Pancreas (tissue), 10 donors: ENCODE results near the gene GNAQ. TPM values are rescaled to one million over a fixed set of nuclear protein-coding genes. Genes with fewer than 3 reads are reported as not detected.
A peak's percentile ranks its signal among the peaks of the same experiment; 100 is the strongest.

Experiments
- ATAC-seq, 4 donors: fragments of 200-7000 bp; cut with Tn5 transposase; one replicate each; pipeline versions ENCODE4 v1.8.0 to v1.9.1; 2020; ENCODE audit warnings: mild to moderate bottlenecking in 4 of 4, moderate library complexity in 4 of 4
- DNase-seq, 6 donors: peaks; one replicate each; pipeline ENCODE4 v3.0.0-alpha.2; 2020
- FAIRE-seq: peaks from 2 replicates; lab custom pipeline; 2012; peaks lifted over from hg19 to GRCh38; lab: Jason Lieb, UNC
- H3K27ac ChIP-seq, 4 donors: fragments of 200-600 bp; sonication (generic); 1 replicate in 3 of 4; 2 replicates in 1 of 4; pipeline versions ENCODE4 v1.5.0 to v1.8.0; 2020
- H3K27me3 ChIP-seq, 4 donors: fragments of 200-600 bp; one replicate each; pipeline ENCODE4 v1.8.0; 2021
- H3K36me3 ChIP-seq, 3 donors: fragments of 200-600 bp; sonication (generic) in 1 of 3; one replicate each; pipeline versions ENCODE4 v1.5.0 to v1.8.0; 2020 to 2021
- H3K4me1 ChIP-seq, 3 donors: fragments of 200-600 bp; one replicate each; pipeline ENCODE4 v1.8.0; 2021
- H3K4me3 ChIP-seq, 4 donors: fragments of 200-600 bp; sonication (generic) in 2 of 4; one replicate each; pipeline versions ENCODE4 v1.5.0 to v1.8.0; 2020 to 2021
- H3K9me3 ChIP-seq, 4 donors: fragments of 200-600 bp; one replicate each; pipeline ENCODE4 v1.8.0; 2021
- whole genome bisulfite sequencing, 2 donors: extraction: QIAGEN DNeasy Blood & Tissue Kit; methylation state at CpG; one replicate each; pipeline ENCODE4 v1.1.7; 2013; 5-methylcytosine and 5-hydroxymethylcytosine counted together
- intact Hi-C, 3 donors: fragments of 100-400 bp; cut with DNase I; formaldehyde crosslinking; loops; one replicate each; pipeline versions ENCODE4 v1.11.1 to v1.14.2; 2022
- polyA plus RNA-seq, 2 donors: library from polyadenylated mRNA; stranded (reverse); fragments of 200-250 nt; gene quantifications; one replicate each; pipeline ENCODE4 v1.2.3, GENCODE V29; 2013
- total RNA-seq, 6 donors: library from RNA; stranded (reverse); fragmentation: NEBNext Ultra II Directional in 4 of 6; extraction: Animal tissue kit (Norgen Biotek cat#: 25700) in 4 of 6; gene quantifications; one replicate each; pipeline versions ENCODE4 v1.2.1 to v1.2.4, GENCODE V29; 2021 to 2023
- TF ChIP-seq, protein P1 (sequence below), 4 donors: fragments of 200-600 bp; sonication (generic) in 3 of 4; IDR thresholded peaks; one replicate each; pipeline versions ENCODE4 v1.5.0 to v1.8.0; 2021; ENCODE audit warnings: antibody characterized with exemption in 4 of 4
- donor health status: healthy with polysubstance abuse.
- donor health status: DM: no; HTN: no; CAD: no; lungs with moderate emphysema.
- donor health status: DM: no; HTN: no; CAD: no.
- donor health status: control.
- donor health status: control.
- donor health status: Bipolar disorder and iron deficiency.
- donor health status: DM: yes; HTN: yes; CAD: no.
- donor health status: DM: no; HTN: no; CAD: no.
- donor health status: DM: no; HTN: no; CAD: no.
- donor health status: DM: yes; HTN: yes; CAD: no.

GNAQ gene
- total and polyA plus RNA-seq, 8 donors, result 6.7 to 33.8 (median 18.2) TPM

- no peaks in the 10 kb centered on the region for H3K36me3 ChIP-seq
- no peak overlapping the region for H3K4me3 ChIP-seq
- no peaks in the 10 kb centered on the region for H3K9me3 ChIP-seq
- TF ChIP-seq, protein P1, sequence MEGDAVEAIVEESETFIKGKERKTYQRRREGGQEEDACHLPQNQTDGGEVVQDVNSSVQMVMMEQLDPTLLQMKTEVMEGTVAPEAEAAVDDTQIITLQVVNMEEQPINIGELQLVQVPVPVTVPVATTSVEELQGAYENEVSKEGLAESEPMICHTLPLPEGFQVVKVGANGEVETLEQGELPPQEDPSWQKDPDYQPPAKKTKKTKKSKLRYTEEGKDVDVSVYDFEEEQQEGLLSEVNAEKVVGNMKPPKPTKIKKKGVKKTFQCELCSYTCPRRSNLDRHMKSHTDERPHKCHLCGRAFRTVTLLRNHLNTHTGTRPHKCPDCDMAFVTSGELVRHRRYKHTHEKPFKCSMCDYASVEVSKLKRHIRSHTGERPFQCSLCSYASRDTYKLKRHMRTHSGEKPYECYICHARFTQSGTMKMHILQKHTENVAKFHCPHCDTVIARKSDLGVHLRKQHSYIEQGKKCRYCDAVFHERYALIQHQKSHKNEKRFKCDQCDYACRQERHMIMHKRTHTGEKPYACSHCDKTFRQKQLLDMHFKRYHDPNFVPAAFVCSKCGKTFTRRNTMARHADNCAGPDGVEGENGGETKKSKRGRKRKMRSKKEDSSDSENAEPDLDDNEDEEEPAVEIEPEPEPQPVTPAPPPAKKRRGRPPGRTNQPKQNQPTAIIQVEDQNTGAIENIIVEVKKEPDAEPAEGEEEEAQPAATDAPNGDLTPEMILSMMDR (IDR thresholded peaks at IDR 0.05), result no peak
- no peak overlapping the region for H3K27ac ChIP-seq
- intact Hi-C loops, result no loop called here
- FAIRE-seq (no peak), ATAC-seq (no peak), DNase-seq (no peak)
- peaks cover 9 to 46% (median 35%) of the 10 kb centered on the region in 3 donors for H3K4me1 ChIP-seq
- WGBS, 2 donors, result 12 to 20% methylated on average over 1 of the region's 1 CpG
- H3K27me3 ChIP-seq, result no peaks in the 10 kb centered on the region
Observed at GRCh38 chr9:77988630-77989029, 43.0 kb downstream of the GNAQ start.

GRCh38 chr9:77987880-77988525 is 43.6 kb downstream of the GNAQ start:
- Histone ChIP-seq H3K36me3 (no peaks in the 10 kb centered on the region), H3K27ac (peak overlapping the region in 1 of 4 donors; percentile 33), H3K4me1 (peaks cover 9 to 46% (median 35%) of the 10 kb centered on the region in 3 donors), H3K27me3 (no peaks in the 10 kb centered on the region), H3K4me3 (no peak overlapping the region), H3K9me3 (no peaks in the 10 kb centered on the region)
- peak; percentile 12 to 49 (median 20) for ATAC-seq
- intact Hi-C loops, result no loop called here
- FAIRE-seq, result no peak
- 67 to 70% methylated on average over 5 of the region's 5 CpGs for WGBS, 2 donors
- TF ChIP-seq, protein P1 (IDR thresholded peaks at IDR 0.05), result no peak
- no peak for DNase-seq

DNA sequence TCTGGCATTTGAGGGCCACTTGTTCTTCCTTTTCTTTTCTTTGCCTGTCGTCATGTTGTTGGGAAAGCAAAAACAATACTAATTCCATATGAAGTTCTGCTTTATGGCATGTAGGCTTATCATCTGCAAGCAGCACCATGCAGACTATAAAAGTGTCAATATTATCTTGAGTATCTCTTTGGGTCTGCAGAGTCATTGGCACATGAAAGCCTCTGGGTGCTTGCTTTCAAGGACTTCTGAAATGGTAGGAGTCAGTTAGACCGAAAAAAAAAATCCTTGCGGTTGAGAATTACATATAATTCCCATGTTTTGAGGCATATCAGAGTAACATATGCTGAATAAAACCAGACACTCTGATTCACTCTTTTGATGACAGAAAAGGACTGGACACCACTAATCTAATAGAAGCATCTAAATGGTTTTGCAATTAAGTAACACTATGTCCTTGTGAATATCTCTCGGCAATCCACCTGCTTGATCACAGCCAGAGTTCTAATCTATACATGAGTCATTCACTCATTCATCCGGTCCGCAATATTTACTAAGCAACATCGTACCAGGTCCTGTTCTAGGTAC is 44.4 kb downstream of the GNAQ start:
- intact Hi-C loops, result no loop called here
- Histone ChIP-seq H3K36me3 (no peaks in the 10 kb centered on the region), H3K4me1 (peaks cover 9 to 46% (median 36%) of the 10 kb centered on the region in 3 donors), H3K27me3 (no peaks in the 10 kb centered on the region), H3K27ac (peak overlapping the region in 2 of 4 donors; percentile 11 to 33), H3K9me3 (no peaks in the 10 kb centered on the region), H3K4me3 (no peak overlapping the region)
- WGBS, 2 donors, result 55 to 61% methylated on average over 7 of the region's 7 CpGs
- FAIRE-seq (no peak), DNase-seq (no peak), ATAC-seq (peak; percentile 76 to 86 (median 82))
- TF ChIP-seq, protein P1 (IDR thresholded peaks at IDR 0.05), result no peak

DNA sequence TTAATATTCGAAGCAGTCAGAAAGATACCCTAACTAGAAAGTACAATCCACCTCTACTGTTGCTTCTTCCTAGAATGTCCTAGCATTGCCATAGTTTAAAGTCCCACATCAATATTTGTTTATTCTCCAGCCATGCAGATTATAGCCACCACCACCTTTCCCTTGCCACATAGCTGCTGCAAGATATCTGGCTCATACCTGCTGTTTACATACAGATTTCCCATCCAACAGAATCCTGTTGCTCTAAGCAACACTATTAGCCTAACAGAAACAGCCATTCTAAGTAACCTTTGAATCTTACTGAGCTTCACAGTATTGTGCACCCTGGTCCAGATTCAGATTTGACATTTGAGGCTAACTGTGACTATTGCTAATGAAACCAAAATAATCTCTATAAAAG is 45.6 kb downstream of the GNAQ start:
- Histone ChIP-seq H3K9me3 (no peaks in the 10 kb centered on the region), H3K4me3 (no peak overlapping the region), H3K4me1 (peaks cover 21 to 56% (median 48%) of the 10 kb centered on the region in 3 donors), H3K36me3 (no peaks in the 10 kb centered on the region), H3K27ac (peak overlapping the region in 2 of 4 donors; percentile 6 to 41), H3K27me3 (no peaks in the 10 kb centered on the region)
- FAIRE-seq, result no peak
- intact Hi-C loops, result no loop called here
- 36 to 40% methylated on average over 1 of the region's 1 CpG for WGBS, 2 donors
- TF ChIP-seq, protein P1 (IDR thresholded peaks at IDR 0.05), result no peak
- ATAC-seq, result peak; percentile 52 to 81 (median 68)
- DNase-seq, result peak in 1 of 6 donors; percentile 23

- TF ChIP-seq, protein P1 (IDR thresholded peaks at IDR 0.05), result no peak
- DNase-seq (no peak), FAIRE-seq (no peak), ATAC-seq (no peak)
- no peaks in the 10 kb centered on the region for H3K36me3 ChIP-seq
- H3K27me3 ChIP-seq, result no peaks in the 10 kb centered on the region
- no peak overlapping the region for H3K27ac ChIP-seq
- peaks cover 24 to 52% (median 43%) of the 10 kb centered on the region in 3 donors for H3K4me1 ChIP-seq
- no peak overlapping the region for H3K4me3 ChIP-seq
- intact Hi-C loops, result no loop called here
- no peaks in the 10 kb centered on the region for H3K9me3 ChIP-seq
- 26 to 27% methylated on average over 1 of the region's 1 CpG for WGBS, 2 donors
Observed at GRCh38 chr9:77983320-77983662, 48.3 kb downstream of the GNAQ start.
